Left cardiac atrium (tissue), 4 donors: ENCODE data around the gene FPR1. TPM values are rescaled to one million over a fixed set of nuclear protein-coding genes. Genes with fewer than 3 reads are reported as not detected.
"Not testable (repeated sequence)": the region's sequence is repeated elsewhere in the genome, so short reads cannot be mapped to it uniquely, and the experiment has no call there.

Experiments
- ATAC-seq, 2 donors: fragments of 200-7000 bp; cut with Tn5 transposase; one replicate each; pipeline ENCODE4 v1.9.1; 2020; ENCODE audit warnings: mild to moderate bottlenecking in 2 of 2, moderate library complexity in 2 of 2
- DNase-seq: peaks from one replicate; pipeline ENCODE4 v3.0.0-alpha.2; 2020
- intact Hi-C, 2 donors: fragments of 100-400 bp; cut with DNase I; formaldehyde crosslinking; loops; one replicate each; pipeline versions ENCODE4 v1.14.1 to v1.15.1; 2022 to 2023
- total RNA-seq, 2 donors: library from RNA; stranded (reverse); fragmentation: NEBNext Ultra II Directional; extraction: Animal tissue kit (Norgen Biotek cat#: 25700); gene quantifications; one replicate each; pipeline ENCODE4 v1.2.1, GENCODE V29; 2021
- donor health status: DM: no; HTN: yes; CAD: no.
- donor health status: DM: no; HTN: yes; CAD: no; lungs with severe emphysema.
- donor health status: DM: yes; HTN: yes; CAD: no.
- donor health status: Dilated cardiomyopathy.

Gene FPR1
- total RNA-seq, 2 donors from 2014 or later, result 12.9 to 14.5 TPM

DNA sequence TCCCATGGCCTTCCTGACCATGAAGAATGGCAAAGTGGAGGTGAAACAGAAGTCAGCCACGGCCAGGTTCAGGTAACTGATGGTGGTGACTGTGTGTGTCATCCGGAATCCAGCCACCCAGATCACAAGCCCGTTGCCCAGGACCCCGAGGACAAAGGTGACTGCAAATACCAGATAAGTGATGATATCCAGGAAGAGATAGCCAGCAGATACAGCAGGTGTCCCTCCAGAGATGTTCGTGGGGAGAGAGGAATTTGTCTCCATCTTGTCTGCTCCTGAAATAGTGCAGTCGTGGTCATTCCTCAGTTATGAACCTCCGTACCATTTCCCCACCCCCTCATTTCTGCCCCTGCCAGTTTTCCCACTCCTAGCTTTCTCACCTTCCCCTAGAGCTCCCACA lies 4.9 kb downstream of the FPR1 start:
- no peak for DNase-seq
- no peak for ATAC-seq
- intact Hi-C loops, result no loop called here

DNA sequence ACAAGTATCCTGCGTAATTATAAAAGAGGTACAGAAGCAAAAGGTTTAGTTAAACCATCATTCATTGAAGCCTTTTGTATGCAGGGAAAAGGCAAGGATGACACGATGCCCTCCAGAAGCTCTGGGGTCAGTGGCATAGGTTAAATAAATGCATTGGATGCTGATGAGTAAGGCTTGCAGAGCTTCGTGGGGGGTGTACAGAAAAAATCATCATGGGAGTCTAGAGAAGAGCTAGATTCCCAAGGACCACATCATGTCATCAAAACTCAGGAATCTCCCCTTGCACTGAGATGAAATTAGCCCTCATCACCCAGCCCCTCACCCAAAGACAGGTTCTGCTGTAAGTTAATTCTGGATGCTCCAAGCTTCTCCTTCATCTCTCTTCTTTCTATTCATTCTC lies 8.3 kb downstream of the FPR1 start:
- ATAC-seq (no peak), DNase-seq (no peak)
- intact Hi-C loops, result no loop called here

- no peak for ATAC-seq
- intact Hi-C loops, result no loop called here
- no peak for DNase-seq
These were observed 8.9 kb downstream of the FPR1 start for GRCh38 chr19:51742789-51743188.

DNA sequence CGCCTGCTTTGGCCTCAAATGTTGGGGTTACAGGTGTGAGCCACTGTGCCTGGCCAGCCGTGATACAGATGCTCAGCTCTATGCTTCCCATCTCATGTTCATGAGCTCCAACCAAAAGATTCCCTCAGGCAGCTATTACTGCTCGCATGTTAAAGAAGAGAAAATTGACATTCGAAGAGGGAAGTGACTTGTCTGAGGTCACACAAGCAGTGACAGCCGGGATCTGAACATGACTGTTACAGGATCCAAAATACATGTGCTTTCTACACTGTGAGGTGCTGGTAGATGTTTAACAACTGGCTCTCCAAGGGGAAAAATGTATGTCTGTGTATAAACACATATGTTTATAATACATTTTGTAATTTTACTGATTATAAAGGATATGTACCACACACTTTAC lies 11.3 kb downstream of the FPR1 start:
- ATAC-seq (no peak), DNase-seq (no peak)

DNA sequence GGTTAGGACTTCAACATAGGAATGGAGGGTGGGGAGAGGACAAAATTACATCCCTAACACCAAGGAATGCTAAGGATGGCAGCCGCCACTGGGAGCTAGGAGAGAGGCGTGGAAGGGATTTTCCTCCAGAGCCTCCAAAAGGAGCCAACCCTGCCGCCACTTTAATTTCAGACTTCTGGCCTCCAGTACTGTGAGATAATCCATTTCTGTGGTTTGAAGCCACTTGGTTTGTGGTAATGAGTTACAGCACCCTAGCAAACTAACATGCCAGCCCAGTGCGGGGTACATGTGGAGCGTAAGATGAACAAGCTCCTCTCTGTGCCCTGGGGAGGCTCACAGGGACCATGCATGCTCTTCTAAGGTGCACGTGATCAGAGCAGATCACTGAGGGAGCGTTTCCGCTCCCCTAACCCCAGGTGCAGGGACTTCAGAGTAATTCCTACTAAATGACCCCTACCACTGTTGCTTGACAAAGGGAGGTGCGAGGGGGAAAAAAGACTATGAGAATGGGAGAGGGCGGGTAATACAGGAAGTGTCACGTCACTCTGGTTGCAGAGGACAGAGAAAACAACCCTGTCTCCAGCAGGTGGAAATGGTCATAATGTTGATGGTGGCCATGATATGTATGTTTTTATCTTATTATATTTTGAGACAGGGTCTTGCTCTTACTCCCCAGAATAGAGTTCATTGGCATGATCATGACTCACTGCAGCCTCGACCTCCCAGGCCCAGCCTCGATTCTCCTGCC lies 12.0 kb downstream of the FPR1 start:
- no peak for DNase-seq
- intact Hi-C loops, result no loop called here
- no peak for ATAC-seq

More for the DNA sequence above, 11.3 kb downstream of the FPR1 start:
- intact Hi-C loops, result no loop called here

GRCh38 chr19:51738523-51738922 lies 13.2 kb downstream of the FPR1 start:
- intact Hi-C loops, DNase-seq, ATAC-seq: not testable (repeated sequence)

DNA sequence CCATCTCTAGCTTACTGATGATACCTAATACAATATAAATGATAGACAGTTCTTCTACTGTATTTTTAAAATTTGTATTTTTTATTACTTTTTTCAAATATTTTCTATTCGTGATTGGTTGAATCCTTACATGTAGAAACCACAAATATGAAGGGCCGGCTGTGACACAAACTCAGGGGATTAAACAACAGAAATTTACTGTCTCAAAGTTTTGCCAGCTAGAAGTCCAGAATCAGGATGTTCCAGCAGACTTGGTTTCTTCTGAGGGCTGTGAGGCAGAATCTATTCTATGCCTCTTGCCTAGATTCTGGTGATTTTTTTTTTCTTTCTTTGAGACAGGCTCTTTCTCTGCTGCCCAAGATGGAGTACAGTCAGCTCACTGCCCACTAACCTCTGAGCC lies 13.8 kb downstream of the FPR1 start:
- DNase-seq, result no peak
- no peak for ATAC-seq
- intact Hi-C loops, result no loop called here

- DNase-seq, result no peak
- no peak for ATAC-seq
- intact Hi-C loops, result no loop called here
These were observed 14.3 kb downstream of the FPR1 start for GRCh38 chr19:51737389-51737788.

DNA sequence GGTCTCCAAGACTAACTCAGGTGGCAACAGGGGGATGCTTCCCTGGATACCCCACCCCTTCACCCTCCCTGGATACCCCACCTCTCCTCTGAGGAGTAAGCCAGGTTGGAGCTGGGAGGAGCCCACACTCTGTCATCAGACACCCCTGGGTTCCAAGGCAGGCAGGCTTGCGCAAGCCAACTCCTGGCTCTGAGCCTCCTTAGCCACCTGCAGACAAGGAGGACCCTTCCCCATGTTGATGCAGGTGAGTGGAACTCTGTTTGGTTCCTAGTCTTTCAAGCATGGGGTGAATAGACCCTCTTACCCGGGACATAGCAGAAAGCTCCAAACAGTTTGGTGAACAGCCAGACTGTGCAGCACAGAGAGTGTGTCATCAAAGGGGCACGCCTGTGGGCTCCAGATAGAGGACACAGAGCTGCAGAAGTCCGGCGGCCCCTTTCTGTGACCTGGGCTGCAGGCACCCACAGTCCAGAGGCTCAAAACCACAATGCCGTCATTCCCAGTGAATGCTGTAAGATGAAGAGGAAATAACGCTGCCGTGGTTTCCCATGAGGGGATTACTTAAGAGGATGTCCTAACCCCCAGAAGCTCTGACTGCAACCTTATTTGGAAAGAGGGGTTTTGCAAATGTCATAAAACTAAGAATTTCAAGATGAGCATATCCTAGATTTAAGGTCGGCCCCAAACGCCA lies 15.8 kb downstream of the FPR1 start:
- peak; percentile 68 for DNase-seq
- ATAC-seq, result peak; percentile 61 to 74
- intact Hi-C loops, result no loop called here

DNA sequence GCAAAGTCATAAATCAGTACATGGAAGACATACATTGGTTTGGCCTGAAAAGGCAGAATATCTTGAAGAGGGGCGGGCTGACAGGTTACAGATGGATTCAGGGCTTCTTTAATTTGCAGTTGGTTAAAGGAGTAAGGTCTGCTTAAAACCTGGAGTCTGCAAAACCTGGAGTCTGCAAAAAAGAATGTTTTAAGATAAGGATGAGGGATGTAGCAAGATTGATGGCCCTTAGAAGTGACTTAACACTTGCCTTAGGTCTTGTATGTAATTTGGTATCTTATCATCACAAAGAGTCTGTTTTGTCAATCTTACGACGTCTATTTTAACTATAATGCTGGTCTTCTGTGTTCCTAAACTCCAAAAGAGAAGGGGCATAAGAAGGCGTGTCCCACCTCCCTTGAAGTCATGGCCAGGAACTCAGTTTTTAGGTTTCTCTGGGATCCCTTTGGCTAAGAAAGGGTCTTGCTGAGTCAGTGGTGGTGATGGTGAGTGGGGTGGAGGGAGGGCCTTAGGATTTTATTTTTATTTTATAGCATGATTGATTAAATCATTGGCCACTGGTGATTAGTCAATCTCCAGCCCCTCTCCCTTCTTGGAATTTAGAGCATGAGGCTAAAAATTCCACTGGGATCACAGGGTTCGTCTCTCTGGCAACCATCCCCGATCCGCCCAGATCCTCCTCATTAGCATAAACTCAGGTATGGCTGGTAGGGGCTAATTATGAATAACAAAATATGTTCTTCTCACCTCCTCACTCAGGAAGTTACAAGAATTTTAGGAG lies 17.7 kb downstream of the FPR1 start:
- DNase-seq (no peak), ATAC-seq (no peak)
- intact Hi-C loops, result no loop called here

- no peak for DNase-seq
- ATAC-seq, result peak; percentile 42 to 48
- intact Hi-C loops, result no loop called here
These were observed 21.9 kb downstream of the FPR1 start for GRCh38 chr19:51729781-51730180.

- no peak for DNase-seq
- ATAC-seq, result peak in 1 of 2 donors; percentile 5
- intact Hi-C loops, result no loop called here
These were observed 24.3 kb downstream of the FPR1 start for GRCh38 chr19:51727349-51727880.

DNA sequence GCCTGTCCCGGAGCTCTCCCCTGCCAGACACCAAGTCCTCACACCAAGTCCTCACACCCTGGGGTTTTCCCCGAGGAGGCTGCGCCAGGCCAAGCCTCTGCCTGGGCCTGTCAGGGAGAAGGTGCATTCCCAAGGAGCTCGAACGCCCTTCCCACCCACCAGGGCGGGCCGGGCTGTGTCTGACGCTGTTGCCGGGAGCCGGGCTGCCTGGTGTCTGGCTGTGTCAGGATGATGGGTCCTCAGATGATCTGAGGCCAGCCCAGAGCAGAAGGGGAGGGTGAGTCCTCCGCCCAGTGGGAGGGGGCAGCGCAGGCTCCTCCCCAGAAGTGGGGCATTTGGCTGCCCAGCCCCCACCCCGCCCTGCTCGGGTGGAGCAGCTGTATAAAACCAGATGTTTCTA lies 25.6 kb downstream of the FPR1 start:
- intact Hi-C loops, result no loop called here
- DNase-seq (peak; percentile 75), ATAC-seq (peak; percentile 69 to 82)

- DNase-seq (peak; percentile 65), ATAC-seq (peak in 1 of 2 donors; percentile 23)
- intact Hi-C loops, result no loop called here
These were observed 27.1 kb downstream of the FPR1 start for GRCh38 chr19:51724543-51724942.

GRCh38 chr19:51722492-51722891 lies 29.2 kb downstream of the FPR1 start:
- DNase-seq (no peak), ATAC-seq (no peak)

GRCh38 chr19:51721905-51722304 lies 29.8 kb downstream of the FPR1 start:
- intact Hi-C loops, result no loop called here
- DNase-seq, result no peak
- no peak for ATAC-seq

More at GRCh38 chr19:51722492-51722891, 29.2 kb downstream of the FPR1 start:
- intact Hi-C loops, result no loop called here

GRCh38 chr19:51719251-51719988 lies 32.3 kb downstream of the FPR1 start:
- ATAC-seq (peak; percentile 3 to 27), DNase-seq (no peak)

DNA sequence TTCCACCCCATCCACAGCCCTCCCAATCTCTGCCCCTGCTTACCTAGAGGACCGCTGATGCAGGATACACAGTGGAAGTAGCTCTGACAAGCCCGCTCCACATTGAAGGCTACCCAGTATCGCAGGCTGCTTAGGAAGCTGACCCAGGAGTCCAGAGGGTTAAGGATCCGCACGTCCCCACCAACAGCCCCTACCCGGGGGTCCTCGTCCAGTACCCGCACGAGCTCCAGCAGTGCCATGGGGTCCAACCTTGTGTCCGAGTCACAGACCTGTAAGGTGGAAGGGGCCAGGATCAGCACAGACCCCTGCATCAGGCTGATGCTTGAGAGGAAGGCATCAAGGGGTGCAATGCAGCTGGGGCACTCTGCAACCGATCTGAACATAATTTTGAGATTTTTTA lies 34.8 kb downstream of the FPR1 start:
- intact Hi-C loops, result loop anchor here in 1 of 2 donors (10.0 kb wide), 1 partner anchor 68 kb away; no protein-coding TSS in a partner anchor
- DNase-seq (no peak), ATAC-seq (no peak)

More at GRCh38 chr19:51719251-51719988, 32.3 kb downstream of the FPR1 start:
- intact Hi-C loops, result loop anchor here in 1 of 2 donors (10.0 kb wide), 1 partner anchor 65 kb away; no protein-coding TSS in a partner anchor

DNA sequence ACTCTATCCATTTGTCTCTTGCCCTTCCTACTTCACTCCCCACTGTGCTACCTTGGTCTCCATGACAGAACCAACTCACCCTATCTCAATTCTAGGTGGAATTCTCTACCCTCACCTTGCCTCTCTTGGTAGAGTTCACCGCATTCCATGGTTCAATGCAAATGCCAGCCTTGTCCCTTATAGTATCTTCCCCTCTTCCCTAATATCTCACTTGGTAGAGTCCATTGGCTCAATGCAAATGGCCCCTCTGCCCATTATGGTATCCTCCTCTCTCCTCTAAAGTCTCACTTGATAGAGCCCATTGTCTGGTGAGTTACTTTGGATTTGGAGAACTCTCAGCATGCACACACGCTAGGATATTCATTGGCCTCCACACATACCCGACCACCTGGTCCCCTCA lies 35.8 kb downstream of the FPR1 start:
- no peak for DNase-seq
- no peak for ATAC-seq
- intact Hi-C loops, result loop anchor here in 1 of 2 donors (10.0 kb wide), 1 partner anchor 69 kb away; no protein-coding TSS in a partner anchor
